Measurements from ENCODE around the gene ATP2B2. TPM values are rescaled to one million over a fixed set of nuclear protein-coding genes. Genes with fewer than 3 reads are reported as not detected.
"Not testable (repeated sequence)": the region's sequence is repeated elsewhere in the genome, so short reads cannot be mapped to it uniquely, and the experiment has no call there.

ATP2B2 gene
- total RNA-seq, 1 experiment from 2014 or later: 0.03 TPM

GRCh38 chr3:10308678-10309077 is 196.7 kb downstream of the ATP2B2 start:
- no peak for DNase-seq (ENCODE audit: low read depth)

DNA sequence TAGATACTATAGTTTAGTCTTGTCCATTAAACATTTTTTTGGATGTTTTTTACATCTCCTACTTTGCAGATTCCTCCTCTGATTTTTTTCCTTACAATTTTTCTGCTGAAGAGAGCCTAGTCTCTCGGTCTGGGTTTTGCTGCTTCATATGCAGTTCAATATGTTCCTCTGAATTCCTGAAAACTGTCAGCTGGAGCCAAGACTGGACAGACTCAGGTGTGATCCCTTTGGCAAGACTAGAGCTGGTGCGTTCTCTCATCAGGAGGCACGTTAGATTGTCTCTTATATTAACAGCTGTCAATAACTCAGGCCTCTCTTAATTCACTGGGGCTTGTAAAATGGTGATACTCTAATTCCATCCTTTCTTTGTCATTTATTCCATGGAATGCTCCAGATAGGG is 199.2 kb downstream of the ATP2B2 start:
- DNase-seq (ENCODE audit: low read depth): no peak

GRCh38 chr3:10305331-10305902 is 200.0 kb downstream of the ATP2B2 start:
- no peak for DNase-seq (ENCODE audit: low read depth)

GRCh38 chr3:10304905-10305304 is 200.5 kb downstream of the ATP2B2 start:
- DNase-seq (ENCODE audit: low read depth): no peak

DNA sequence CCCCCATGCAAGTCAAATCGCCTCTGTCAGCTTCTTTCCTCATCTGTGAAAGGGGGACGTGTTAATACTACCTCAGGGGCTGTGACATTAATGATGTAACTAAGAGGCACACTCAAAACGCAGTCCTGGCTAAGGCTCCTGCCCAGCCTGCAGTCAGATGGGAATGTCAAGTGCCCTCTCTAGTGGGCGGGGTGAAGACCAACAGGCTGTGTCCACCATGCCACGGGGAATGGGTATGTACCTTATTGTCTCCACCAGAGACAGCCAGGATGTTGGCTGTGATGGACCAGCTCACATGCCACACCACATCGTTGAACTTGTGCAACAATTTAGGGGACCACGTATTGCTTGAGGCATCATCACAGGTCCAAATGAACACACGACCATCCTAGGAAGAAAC is 201.6 kb downstream of the ATP2B2 start:
- DNase-seq (ENCODE audit: low read depth): no peak

GRCh38 chr3:10303105-10303504 is 202.3 kb downstream of the ATP2B2 start:
- no peak for DNase-seq (ENCODE audit: low read depth)

DNA sequence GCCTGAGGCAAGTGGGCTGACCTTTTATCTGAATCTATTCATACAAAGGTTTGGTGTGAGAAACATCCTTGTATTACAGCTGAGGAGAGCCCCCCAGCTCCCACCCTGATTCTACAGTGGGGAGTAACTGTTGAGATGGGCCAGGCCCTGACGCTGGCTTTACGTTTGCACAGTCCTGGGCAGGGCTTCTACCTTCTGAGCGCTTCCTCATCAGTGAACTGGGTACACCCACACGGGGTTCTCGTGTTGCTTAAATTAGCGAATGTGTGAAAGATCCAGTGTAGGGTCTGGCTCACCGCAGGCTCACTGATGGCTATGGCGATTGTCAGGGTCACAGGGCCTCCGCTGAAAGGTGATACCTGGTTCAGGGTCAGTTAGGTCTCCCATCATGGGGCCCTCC is 205.3 kb downstream of the ATP2B2 start:
- no peak for DNase-seq (ENCODE audit: low read depth)

- DNase-seq (ENCODE audit: low read depth): no peak
Measured at GRCh38 chr3:10299679-10300078, 205.7 kb downstream of the ATP2B2 start.

DNA sequence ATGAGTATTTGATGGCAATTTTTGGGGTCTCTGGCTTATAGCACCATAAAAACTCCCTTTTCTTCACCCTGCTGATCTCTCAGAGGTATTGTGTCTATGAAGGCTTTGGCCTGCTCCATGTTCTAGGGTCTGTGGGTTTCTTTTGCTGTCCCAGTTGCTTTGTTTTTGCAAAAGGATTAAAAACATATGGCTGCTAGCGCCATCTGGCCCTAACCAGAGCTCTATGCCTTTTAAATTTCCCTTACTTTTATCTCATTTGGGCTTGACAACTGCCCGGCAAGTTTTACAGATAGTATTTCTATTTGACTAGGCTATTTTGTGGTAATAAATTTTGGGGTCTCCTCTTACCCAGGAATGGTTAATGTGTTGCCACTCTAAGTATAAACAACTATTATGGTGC is 206.2 kb downstream of the ATP2B2 start:
- DNase-seq (ENCODE audit: low read depth): no peak

- DNase-seq (ENCODE audit: low read depth): not testable (repeated sequence)
Measured at GRCh38 chr3:10298064-10298463, 207.3 kb downstream of the ATP2B2 start.

DNA sequence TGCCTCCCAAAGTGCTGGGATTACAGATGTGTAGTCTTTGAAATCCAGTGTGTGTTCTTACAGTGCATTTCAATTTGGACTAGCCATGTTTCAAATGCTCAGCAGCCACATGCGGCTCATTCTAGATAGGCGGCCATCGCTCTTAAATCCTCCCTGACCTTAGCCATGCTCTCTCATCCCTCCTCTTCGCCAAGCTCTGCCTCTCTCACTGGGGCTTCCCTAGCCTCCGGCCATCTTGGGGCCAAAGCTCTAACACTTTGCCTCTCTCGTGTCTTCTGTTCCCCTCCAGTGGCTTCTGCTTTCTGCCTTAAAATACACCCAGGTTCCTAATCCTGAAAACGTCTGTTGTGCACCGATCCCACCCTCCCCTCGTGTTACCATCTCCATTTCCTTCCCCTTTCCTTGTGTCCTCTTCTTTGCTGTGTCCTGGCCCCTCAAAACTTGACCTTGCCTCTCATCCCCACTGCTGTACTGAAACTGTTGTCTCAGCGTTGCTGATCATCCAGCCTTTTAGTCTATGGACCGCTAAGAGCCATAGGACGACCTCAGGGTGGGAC is 211.3 kb downstream of the ATP2B2 start:
- no peak for DNase-seq (ENCODE audit: low read depth)

GRCh38 chr3:10292505-10293419 is 212.6 kb downstream of the ATP2B2 start, which contains the start of gene GHRL:
TSS of gene GHRL (minus strand) at chr3:10292947. CDS start at chr3:10290180, 2,767 bp downstream.
- no peak for DNase-seq (ENCODE audit: low read depth)

DNA sequence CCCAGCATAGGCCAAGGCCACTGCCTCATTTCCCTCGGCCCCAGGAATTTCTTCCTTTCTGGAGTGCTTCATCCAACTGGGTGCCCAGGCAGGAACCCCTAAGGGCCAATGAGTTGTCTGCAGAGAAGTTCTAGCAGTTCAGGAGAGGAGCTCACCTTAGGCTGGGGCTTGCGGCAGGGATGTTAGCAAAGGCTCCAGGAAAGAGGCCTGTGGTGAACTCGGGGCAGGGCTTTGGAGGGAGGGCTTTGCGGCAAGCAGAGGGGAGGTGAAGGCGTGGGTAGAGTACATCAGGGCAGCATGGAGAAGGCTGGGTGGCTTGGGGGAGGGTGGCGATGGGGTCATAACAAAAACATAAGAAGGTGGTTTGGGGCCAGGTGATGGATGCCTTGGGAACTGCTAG is 213.7 kb downstream of the ATP2B2 start:
- DNase-seq (ENCODE audit: low read depth): no peak

- no peak for DNase-seq (ENCODE audit: low read depth)
Measured at GRCh38 chr3:10290481-10291176, 214.8 kb downstream of the ATP2B2 start.

DNA sequence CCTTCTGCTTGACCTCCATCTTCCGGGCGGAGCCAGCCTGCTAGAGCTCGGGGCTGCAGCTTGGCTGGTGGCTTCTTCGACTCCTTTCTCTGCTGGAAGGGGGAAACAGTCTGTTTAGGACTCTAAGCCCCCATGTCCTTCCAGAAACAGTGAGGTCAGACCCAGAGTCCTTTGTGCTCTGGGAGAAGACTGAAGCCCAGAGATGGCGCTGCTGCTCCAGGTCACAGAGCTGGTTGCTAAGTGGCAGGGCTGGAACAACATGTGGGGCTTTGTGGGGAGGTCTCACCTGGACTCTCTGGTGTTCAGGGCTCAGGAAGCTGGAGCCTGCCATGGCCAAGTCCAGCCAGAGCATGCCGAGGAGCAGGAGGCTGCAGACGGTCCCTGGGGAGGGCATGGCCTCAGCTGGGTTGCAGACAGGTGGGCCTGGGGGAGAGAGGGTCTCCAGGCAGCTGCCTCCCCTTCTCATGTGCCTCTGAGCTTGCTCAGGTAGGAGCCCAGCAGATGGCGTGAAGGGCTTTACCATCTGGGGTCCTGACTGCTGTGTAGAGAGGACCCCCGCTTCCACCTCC is 215.5 kb downstream of the ATP2B2 start:
- DNase-seq (ENCODE audit: low read depth): no peak

- DNase-seq (ENCODE audit: low read depth): no peak
Measured at GRCh38 chr3:10289077-10289476, 216.3 kb downstream of the ATP2B2 start.

GRCh38 chr3:10288575-10288960 is 216.8 kb downstream of the ATP2B2 start:
- DNase-seq (ENCODE audit: low read depth): no peak

GRCh38 chr3:10287936-10288574 is 217.3 kb downstream of the ATP2B2 start:
- DNase-seq (ENCODE audit: low read depth): no peak

GRCh38 chr3:10286596-10287295 is 218.6 kb downstream of the ATP2B2 start:
- DNase-seq (ENCODE audit: low read depth): peak; percentile 91

GRCh38 chr3:10286133-10286524 is 219.3 kb downstream of the ATP2B2 start:
- DNase-seq (ENCODE audit: low read depth): no peak
